GM19240 (cell line): Measurements from ENCODE around the gene NTN3.

ENCODE experiments used
- DNase-seq: peaks from one replicate; pipeline ENCODE4 v3.0.0; 2011; ENCODE audit warnings: low spot score; ENCODE audit not compliant: insufficient read length

The NTN3 gene

DNA sequence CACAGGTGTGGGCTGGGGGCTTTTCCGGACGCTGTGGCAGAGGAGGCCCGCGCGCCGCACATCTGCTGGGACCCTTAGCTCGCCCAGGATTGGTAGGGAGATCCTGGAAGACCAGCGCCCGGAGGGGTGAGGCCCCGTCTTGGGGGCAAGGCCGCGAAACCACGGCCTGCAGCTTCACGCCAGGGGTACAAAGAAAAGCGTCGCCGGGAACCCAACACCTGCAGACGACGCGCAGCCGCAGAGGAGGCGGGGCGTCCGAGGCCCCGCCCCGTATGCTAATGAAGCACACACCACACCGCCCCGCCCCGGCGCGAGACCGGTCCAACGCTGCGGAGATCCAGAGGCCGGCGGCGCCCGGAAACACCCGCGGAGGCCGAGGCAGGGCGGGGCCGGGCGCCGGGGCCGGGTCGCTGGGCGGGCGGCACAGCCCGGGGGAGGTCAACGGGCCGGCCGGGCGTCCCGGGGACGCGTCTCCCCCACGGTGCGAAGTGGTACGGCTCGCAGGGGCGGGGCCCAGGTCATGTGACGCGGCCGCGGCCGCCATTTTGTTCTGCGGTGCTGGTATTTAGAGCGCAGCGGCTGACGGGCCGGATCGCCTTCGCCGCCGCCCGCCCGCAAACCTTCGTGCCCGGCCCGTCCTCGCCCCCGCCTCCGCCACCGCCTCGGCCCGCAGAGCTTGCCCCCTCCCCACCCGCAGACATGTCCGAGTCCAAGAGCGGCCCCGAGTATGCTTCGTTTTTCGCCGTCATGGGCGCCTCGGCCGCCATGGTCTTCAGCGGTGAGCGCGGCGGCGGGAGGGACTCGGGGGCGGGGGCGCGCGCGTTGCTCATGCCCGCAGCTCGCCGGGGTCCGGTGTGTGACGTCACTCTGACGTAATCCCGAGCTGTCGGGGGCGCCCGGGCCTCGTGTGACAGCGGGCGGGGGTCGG, 42.6 kb downstream of the NTN3 start, which contains the start of gene ATP6V0C:
ATP6V0C (plus strand) TSS at position 548 of the 928 bp plus-strand sequence; CDS start at position 700, 152 bp downstream.
- DNase-seq, result peak; percentile 81

DNA sequence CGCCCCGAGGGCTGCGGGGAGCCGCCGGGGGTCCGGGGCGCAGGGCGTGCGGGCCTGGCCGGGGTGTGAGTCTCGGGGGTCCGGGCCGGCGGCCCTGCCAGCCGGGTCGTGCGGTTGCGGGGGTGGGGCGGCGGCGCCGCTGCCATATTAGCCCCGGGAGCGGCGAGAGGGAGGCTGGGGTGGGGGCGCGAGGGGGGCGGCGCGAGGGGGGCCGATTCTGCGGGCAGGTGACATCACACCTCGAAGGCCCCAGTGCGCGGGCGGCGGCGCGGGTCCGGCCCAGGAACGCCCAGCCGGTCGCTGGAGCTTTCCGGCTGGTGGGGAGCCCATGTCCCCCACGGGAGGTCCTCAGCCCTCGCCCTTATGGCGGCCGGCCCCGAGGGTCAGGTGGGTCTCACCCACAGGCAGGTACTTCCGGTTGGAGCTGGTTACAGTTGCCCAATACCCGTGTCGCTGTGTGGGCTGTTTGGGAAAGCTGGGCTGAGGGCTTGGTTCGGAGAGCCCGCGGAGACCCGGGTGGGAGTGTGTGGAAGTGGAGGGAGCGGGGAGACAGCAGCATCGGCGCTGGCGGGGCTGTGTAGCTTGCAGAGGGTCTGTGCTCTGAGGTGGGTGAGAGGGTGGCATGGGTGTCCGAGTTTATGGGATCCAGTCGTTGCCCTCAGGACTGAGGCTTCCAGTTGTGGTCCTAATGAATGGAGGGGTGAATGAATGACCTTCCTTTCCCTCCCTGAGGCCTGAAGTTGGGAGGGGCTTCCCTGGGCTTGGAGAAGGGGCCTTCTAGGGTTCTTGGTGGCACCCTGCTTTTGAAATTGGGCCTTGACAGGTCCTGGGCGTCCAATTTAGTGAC, 43.5 kb downstream of the NTN3 start:
- no peak for DNase-seq

DNA sequence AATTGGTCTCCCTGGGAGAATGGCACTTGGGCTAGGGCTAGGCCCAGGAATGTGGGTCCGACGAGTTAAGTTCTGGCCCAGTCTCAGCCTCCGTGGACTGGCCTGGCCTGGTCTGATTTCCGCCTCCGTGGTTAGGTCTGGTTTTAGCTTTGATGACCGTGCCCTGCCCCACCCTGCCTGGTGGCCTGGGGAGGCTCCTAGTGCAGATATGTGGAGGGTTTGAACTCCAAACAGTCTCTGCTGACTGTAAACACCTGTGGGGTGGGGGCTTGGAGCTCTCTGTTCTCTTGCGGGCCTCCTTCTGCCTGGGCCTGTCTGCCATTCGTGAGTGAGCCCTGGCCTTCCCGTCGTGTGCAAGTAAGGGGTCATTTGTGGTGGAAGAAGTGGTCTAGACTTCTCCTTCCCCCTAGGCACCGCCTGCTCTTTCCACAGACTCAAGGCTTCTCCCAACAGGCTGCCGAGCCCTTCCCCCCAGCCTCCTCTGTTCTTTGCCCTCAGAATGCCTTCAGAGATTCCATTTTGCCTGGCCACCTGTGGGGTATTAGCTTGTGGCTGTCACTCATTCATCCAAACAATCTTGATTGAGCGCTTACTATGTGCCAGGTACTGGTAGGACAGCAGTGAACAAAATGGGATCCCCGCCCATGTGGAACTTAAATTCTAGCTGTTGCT, 44.2 kb downstream of the NTN3 start:
- no peak for DNase-seq

DNA sequence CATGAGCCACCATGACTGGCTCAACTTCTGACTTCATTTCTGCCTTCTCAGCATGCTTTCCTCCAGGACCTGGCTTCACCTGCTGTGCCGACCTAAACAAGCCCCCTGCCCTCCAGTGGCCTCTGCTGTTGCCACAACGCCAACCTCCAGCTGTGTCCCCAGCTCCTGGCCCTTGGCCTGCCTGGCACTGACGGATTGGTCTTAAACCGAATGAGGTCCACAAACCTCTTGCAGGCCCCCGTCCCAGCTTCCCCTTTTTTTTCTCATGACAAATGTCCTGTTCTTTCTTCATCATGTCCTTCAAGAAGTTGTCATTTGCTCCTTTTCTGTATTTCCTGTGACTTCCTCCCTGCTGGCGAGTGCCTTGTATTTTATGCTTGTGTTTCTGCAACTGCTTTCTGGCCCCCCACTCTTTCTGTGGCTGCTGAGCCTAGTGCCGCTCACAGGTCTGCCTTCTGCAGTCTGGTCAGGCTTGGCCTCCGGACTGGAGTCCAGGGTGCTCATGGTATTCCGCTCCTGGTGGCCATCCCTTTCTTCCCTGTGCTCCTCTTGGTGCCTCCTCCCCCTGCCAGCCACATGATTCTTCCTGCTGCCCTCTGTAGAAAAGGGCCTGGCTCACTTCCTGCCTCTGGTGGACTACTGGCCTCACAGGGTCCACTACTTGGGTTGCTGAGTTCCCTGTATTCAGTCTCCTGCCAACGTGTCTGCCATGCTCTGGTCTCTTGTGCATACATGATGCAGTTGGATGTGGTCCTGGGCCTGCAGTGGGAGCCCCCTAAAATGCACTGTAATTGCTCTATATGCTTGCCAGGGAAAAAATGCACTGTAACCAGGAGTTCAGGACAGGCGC, 45.5 kb downstream of the NTN3 start:
- DNase-seq, result no peak

DNA sequence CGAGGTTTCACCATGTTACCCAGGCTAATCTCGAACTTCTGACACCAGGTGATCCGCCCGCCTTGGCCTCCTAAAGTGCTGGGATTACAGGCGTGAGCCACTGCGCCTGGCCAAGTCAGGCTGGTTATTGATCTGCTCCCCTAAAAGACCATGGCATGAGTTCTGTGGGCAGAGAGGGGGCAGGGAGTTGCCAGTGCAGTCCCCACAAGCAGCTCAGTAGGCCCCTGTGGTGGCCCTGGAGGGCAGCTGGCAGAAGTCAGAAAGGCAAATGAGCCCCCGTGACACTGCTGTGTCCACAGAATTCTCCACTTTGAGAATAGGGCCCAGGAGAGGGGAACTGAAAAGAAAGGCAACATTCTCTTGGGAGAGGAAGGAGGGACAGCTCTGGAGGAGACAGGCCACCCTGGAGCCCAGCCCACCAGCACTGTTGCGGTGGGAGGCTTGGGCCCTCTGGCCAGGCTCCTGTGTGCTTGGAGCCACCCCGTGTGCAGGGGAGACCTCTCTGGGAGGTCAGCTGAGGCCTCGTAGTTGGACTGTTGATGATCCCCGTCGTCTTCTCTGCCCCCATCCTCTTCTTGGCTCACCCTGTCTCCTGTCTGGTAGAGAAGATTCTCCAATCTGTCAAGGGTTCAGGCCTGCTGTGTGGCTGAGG, 47.0 kb downstream of the NTN3 start:
- no peak for DNase-seq

DNA sequence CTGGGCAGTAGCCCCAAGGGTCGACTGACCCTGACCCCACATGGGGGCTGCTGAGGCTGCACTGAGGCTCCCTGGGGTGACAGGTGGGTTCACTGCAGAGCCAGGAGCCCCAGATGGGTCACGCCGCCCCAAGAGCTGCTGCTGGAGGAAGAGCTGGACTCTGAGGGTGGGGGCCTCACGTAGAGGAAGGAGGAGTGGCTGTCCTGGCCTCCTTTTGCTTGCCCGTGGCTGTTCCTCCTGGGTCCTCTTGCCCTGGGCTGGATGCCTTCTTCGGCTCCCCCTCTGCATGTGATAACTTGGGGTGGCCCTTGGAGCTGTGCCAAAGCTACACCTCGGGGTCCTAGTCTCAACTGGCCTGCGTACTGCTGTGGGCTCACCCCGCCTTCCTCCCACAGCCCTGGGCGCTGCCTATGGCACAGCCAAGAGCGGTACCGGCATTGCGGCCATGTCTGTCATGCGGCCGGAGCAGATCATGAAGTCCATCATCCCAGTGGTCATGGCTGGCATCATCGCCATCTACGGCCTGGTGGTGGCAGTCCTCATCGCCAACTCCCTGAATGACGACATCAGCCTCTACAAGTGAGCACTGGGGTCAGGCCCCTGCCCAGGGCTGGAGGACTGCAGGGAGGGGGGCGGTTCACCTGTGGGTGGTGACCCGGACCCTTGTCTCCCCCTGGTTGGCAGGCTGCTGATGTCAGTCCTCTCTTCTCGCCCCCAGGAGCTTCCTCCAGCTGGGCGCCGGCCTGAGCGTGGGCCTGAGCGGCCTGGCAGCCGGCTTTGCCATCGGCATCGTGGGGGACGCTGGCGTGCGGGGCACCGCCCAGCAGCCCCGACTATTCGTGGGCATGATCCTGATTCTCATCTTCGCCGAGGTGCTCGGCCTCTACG, 48.0 kb downstream of the NTN3 start:
- no peak for DNase-seq

DNA sequence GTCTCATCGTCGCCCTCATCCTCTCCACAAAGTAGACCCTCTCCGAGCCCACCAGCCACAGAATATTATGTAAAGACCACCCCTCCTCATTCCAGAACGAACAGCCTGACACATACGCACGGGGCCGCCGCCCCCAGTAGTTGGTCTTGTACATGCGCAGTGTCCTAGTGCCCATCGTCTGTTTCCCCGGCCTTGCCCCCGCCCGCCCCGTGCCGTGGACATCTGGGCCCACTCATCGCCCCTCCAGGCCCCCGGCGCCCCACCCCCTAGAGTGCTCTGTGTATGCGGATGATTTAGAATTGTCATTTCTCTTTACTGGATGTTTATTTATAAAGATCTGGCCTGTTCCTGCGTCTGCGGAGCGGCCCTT, 48.6 kb downstream of the NTN3 start:
- no peak for DNase-seq

DNA sequence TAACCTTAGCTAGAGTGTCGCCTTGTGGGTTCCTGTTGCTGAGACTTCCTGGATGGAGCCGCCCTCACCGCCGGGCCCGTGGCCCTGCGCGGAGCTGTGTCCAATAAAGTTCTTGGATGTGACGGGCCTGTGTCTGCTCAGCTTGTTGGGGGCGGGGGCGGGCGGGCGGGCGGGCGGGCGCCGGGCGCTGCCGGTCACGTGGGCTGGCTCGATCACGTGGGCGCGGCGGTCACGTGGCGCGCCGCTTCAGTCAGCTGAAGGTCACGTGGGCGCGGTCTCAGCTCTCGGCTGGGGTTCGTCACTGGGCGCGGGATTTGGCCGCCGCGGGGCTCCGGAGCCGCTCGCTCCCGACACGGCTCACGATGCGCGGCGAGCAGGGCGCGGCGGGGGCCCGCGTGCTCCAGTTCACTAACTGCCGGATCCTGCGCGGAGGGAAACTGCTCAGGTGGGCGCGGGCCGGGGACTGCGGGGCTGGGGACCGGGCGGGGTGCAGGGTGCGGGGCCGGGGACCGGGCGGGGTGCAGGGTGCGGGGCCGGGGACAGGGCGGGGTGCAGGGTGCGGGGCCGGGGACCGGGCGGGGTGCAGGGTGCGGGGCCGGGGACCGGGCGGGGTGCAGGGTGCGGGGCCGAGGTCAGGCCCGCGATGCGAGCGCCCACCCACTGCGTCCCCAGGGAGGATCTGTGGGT, 49.1 kb downstream of the NTN3 start, which contains the start of gene AMDHD2:
AMDHD2 (plus strand) TSS at position 275 of the 687 bp plus-strand sequence; CDS start at position 363, 88 bp downstream.
- DNase-seq, result peak; percentile 95

DNA sequence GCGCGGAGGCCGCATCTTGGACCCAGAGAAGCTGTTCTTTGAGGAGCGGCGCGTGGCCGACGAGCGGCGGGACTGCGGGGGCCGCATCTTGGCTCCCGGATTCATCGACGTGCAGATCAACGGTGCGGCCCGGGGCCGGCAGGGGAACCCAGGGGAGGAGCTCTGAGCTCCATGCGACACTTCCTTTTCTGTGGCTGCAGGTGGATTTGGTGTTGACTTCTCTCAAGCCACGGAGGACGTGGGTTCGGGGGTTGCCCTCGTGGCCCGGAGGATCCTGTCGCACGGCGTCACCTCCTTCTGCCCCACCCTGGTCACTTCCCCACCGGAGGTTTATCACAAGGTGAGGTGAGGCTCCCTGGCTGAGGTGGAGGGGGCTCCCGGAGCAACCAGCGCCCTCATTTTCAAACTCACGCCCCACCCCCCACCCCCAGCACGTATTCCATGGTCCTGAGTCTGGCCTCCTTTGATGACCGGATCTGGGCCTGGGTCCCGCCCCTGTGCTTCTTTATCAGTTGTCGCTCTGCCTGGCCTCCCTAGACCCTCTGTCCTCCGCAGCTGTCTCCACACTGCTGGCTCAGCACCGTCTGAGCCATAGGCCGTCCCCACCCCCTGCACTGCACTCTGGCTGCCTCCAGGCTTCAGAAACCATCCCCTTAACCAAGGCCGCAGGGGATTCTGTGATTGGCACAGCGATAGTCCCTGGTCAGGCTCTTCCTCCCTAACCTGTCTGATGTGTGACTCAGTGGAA, 49.9 kb downstream of the NTN3 start:
- no peak for DNase-seq
